Loucy (cell line): ENCODE results near the gene DDR2.

Experiments used
- CTCF ChIP-seq: fragments of 200-600 bp; sonication (generic); conservative IDR thresholded peaks from 2 replicates; pipeline ENCODE4 v1.5.1; 2014; ENCODE audit warnings: mild to moderate bottlenecking, antibody characterized with exemption, low read length
- EZH2phosphoT487 ChIP-seq: fragments of 200-600 bp; IDR thresholded peaks from 2 replicates; pipeline ENCODE4 v1.6.1; 2018; ENCODE audit warnings: antibody characterized with exemption, mild to moderate bottlenecking, moderate library complexity, borderline replicate concordance

GRCh38 chr1:162721471-162721870 is 89.2 kb downstream of the DDR2 start:
- TF ChIP-seq CTCF (no peak), EZH2phosphoT487 (no peak)
